ENCODE data around the gene SLC25A33. TPM values are rescaled to one million over a fixed set of nuclear protein-coding genes. Genes with fewer than 3 reads are reported as not detected.

SLC25A33 gene
- total RNA-seq, 1 experiment from 2014 or later = 8.1 TPM

DNA sequence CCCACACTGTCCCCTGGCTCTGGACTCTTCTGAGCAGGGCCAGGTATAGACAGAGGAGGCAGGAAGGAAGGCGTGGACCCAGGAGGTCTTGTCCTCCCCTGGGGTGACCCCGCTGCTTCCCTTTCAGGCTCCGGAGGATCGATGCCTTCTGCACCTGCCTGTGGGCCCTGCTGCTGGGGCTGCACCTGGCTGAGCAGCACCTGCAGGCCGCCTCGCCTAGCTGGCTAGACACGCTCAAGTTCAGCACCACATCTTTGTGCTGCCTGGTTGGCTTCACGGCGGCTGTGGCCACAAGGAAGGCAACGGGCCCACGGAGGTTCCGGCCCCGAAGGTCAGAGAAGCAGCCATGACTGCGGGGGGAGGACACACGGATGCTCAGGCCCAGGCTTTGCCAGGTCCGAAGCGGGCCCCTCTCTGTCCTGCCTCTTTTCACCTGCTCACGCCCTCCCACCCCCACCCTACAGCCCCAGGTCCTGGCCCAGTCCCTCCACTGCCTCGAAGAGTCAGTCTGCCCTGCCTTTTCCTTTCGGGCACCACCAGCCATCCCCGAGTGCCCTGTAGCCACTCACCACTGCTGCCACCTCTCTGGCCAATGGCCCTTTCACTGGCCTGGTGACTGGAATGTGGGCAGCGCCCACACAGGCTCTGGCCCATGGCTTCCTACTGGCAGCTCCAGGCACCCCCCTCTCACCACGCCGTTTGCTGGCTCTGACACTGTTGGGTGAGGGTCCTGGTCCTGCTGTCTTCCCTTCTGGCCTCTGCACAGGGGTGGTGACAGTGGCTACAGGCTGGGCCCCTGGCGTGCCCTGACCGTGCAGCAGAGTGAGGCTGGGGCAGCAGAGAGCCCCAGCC lies 62.9 kb downstream of the SLC25A33 start:
- H3K27ac Mint-ChIP-seq (ENCODE audit: low read depth, unreplicated experiment) = no peak overlapping the region

GRCh38 chr1:9602794-9603167 lies 63.5 kb downstream of the SLC25A33 start:
- ChIA-PET CTCF (no interaction called here), POLR2A (no interaction called here)
- no peak overlapping the region for H3K27ac Mint-ChIP-seq (ENCODE audit: low read depth, unreplicated experiment)

More for the DNA sequence above, 62.9 kb downstream of the SLC25A33 start:
- CTCF ChIA-PET = no interaction called here
- Mint-ChIP-seq H3K36me3 (ENCODE audit: insufficient read depth, unreplicated experiment) (peaks cover 35% of the 10 kb centered on the region), H3K27me3 (ENCODE audit: insufficient read depth, unreplicated experiment) (no peaks in the 10 kb centered on the region), H3K4me3 (ENCODE audit: unreplicated experiment) (no peak overlapping the region), H3K4me1 (ENCODE audit: insufficient read depth, unreplicated experiment) (no peaks in the 10 kb centered on the region), H3K9me3 (ENCODE audit: unreplicated experiment) (no peaks in the 10 kb centered on the region)
- no peak for DNase-seq (ENCODE audit: unreplicated experiment)
- intact Hi-C loops (cut with micrococcal nuclease) = no loop called here
- POLR2A ChIA-PET = no interaction called here
- BruUV-seq (replicated peaks) = no TSS peak
- TF ChIP-seq, protein P1, sequence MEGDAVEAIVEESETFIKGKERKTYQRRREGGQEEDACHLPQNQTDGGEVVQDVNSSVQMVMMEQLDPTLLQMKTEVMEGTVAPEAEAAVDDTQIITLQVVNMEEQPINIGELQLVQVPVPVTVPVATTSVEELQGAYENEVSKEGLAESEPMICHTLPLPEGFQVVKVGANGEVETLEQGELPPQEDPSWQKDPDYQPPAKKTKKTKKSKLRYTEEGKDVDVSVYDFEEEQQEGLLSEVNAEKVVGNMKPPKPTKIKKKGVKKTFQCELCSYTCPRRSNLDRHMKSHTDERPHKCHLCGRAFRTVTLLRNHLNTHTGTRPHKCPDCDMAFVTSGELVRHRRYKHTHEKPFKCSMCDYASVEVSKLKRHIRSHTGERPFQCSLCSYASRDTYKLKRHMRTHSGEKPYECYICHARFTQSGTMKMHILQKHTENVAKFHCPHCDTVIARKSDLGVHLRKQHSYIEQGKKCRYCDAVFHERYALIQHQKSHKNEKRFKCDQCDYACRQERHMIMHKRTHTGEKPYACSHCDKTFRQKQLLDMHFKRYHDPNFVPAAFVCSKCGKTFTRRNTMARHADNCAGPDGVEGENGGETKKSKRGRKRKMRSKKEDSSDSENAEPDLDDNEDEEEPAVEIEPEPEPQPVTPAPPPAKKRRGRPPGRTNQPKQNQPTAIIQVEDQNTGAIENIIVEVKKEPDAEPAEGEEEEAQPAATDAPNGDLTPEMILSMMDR (IDR thresholded peaks at IDR 0.05; ENCODE audit: unreplicated experiment) = no peak

DNA sequence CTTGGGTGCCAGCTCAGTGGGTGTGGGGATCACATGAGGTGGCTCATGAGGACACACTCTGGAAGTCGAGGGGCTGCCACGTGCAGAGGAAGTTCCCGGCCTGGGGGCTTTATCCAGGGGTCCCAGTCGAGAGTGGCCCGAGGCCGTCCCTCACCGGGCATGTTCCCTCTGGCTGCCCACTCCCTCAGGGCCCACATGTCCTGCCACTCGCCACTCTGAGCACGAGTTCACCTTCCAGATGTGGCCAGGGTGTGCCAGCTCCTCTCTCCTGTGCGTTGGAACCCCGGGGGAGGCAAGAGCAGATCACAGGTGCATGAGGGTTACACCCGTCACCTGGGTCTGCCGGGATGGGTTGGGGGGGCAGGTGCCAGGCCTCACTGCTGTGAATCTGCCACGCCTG lies 64.0 kb downstream of the SLC25A33 start:
- intact Hi-C loops (cut with micrococcal nuclease) = no loop called here
- Mint-ChIP-seq H3K27ac (ENCODE audit: low read depth, unreplicated experiment) (no peak overlapping the region), H3K27me3 (ENCODE audit: insufficient read depth, unreplicated experiment) (no peaks in the 10 kb centered on the region), H3K9me3 (ENCODE audit: unreplicated experiment) (no peaks in the 10 kb centered on the region), H3K4me3 (ENCODE audit: unreplicated experiment) (no peak overlapping the region), H3K36me3 (ENCODE audit: insufficient read depth, unreplicated experiment) (peaks cover 24% of the 10 kb centered on the region), H3K4me1 (ENCODE audit: insufficient read depth, unreplicated experiment) (no peaks in the 10 kb centered on the region)
- TF ChIP-seq, protein P1 (IDR thresholded peaks at IDR 0.05; ENCODE audit: unreplicated experiment) = no peak
- ChIA-PET CTCF (no interaction called here), POLR2A (no interaction called here)
- no peak for DNase-seq (ENCODE audit: unreplicated experiment)
- no TSS peak for BruUV-seq (replicated peaks)

More at GRCh38 chr1:9602794-9603167, 63.5 kb downstream of the SLC25A33 start:
- H3K4me1 Mint-ChIP-seq (ENCODE audit: insufficient read depth, unreplicated experiment) = no peaks in the 10 kb centered on the region
- no peaks in the 10 kb centered on the region for H3K9me3 Mint-ChIP-seq (ENCODE audit: unreplicated experiment)
- TF ChIP-seq, protein P1 (IDR thresholded peaks at IDR 0.05; ENCODE audit: unreplicated experiment) = no peak
- BruUV-seq (replicated peaks) = no TSS peak
- H3K36me3 Mint-ChIP-seq (ENCODE audit: insufficient read depth, unreplicated experiment) = peaks cover 29% of the 10 kb centered on the region
- no peak for DNase-seq (ENCODE audit: unreplicated experiment)
- no peaks in the 10 kb centered on the region for H3K27me3 Mint-ChIP-seq (ENCODE audit: insufficient read depth, unreplicated experiment)
- H3K4me3 Mint-ChIP-seq (ENCODE audit: unreplicated experiment) = no peak overlapping the region
- intact Hi-C loops (cut with micrococcal nuclease) = no loop called here

- Mint-ChIP-seq H3K27ac (ENCODE audit: low read depth, unreplicated experiment) (no peak overlapping the region), H3K27me3 (ENCODE audit: insufficient read depth, unreplicated experiment) (no peaks in the 10 kb centered on the region), H3K9me3 (ENCODE audit: unreplicated experiment) (no peaks in the 10 kb centered on the region), H3K4me1 (ENCODE audit: insufficient read depth, unreplicated experiment) (no peaks in the 10 kb centered on the region), H3K4me3 (ENCODE audit: unreplicated experiment) (no peak overlapping the region), H3K36me3 (ENCODE audit: insufficient read depth, unreplicated experiment) (peaks cover 18% of the 10 kb centered on the region)
- POLR2A ChIA-PET = no interaction called here
- CTCF ChIA-PET = interaction anchor here (0.7 kb wide), 1 partner anchor 71 kb away, joined by 3 read pairs; no protein-coding TSS in a partner anchor
- TF ChIP-seq, protein P1 (IDR thresholded peaks at IDR 0.05; ENCODE audit: unreplicated experiment) = no peak
- intact Hi-C loops (cut with micrococcal nuclease) = no loop called here
- DNase-seq (ENCODE audit: unreplicated experiment) = no peak
- BruUV-seq (replicated peaks) = no TSS peak
Measured at GRCh38 chr1:9603766-9604753, 64.8 kb downstream of the SLC25A33 start.

Measured in MCF 10A (cell line).